ENCODE results near the gene CSF2. TPM values are rescaled to one million over a fixed set of nuclear protein-coding genes. Genes with fewer than 3 reads are reported as not detected.
A peak's percentile ranks its signal among the peaks of the same experiment; 100 is the strongest.

The CSF2 gene
- polyA plus RNA-seq, 1 of the 3 experiments (the other 2 are of a cell fraction): 0.97 TPM

DNA sequence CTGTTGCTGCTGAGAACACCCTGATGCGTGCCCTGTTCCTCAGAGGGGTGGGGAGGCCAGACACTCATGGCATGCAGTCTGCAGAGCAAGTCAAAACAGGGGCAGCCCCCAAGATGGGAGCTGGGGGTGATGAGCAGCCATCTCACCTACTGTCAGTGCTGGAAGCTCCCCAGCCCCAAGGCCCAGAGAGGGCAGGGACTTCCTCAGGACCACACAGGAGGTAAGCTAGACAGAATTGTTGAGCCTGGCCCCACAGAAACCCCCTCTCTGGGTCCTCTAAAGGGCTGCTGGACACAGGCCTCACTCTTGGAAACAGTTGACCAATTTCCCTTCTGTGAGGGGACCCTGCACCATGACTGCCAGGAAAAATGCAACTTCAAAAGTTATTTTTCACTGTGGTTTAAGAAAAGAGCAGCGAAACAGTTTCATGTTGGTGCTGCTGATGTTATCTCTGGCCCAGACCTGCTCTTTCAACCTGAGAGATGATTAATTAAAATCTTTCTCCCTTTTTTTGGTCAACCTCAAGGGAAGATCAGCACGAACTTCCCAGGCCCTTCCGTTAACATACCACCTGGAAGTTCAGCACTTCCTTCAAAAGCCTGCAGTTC, 9.6 kb downstream of the CSF2 start:
- no peaks in the 10 kb centered on the region for H3K79me2 ChIP-seq (ENCODE audit: insufficient read depth)
- H3K4me2 ChIP-seq: no peak overlapping the region
- no peak overlapping the region for H3K4me3 ChIP-seq (ENCODE audit: low read depth in 2 of 2, low read length in 1 of 2)
- no peaks in the 10 kb centered on the region for H4K20me1 ChIP-seq (ENCODE audit: insufficient read depth)
- CTCF ChIA-PET: interaction anchor here (1.0 kb wide), 2 partner anchors 19 to 107 kb away, joined by 3 read pairs; no protein-coding TSS in a partner anchor
- TF ChIP-seq, protein P1, sequence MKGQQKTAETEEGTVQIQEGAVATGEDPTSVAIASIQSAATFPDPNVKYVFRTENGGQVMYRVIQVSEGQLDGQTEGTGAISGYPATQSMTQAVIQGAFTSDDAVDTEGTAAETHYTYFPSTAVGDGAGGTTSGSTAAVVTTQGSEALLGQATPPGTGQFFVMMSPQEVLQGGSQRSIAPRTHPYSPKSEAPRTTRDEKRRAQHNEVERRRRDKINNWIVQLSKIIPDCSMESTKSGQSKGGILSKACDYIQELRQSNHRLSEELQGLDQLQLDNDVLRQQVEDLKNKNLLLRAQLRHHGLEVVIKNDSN (IDR thresholded peaks at IDR 0.05; ENCODE audit: borderline replicate concordance, low read depth): no peak
- WGBS (ENCODE audit: low lambda C conversion rate): 94% methylated on average over 4 of the region's 4 CpGs
- H3K9me2 ChIP-seq: no peaks in the 10 kb centered on the region
- POLR2A ChIA-PET: no interaction called here
- DNase-seq: no peak
- no peak overlapping the region for H3K27ac ChIP-seq (ENCODE audit: low read depth in 2 of 2, low read length in 1 of 2)
- peaks cover 14 to 17% of the 10 kb centered on the region in 2 experiments for H3K4me1 ChIP-seq (ENCODE audit: control insufficient read depth in 1 of 2, insufficient read depth in 2 of 2, low read depth in 1 of 2, low read length in 1 of 2)
- H2AFZ ChIP-seq (ENCODE audit: low read depth): no peak overlapping the region
- H3K36me3 ChIP-seq (replicated peaks in 1 of 2; ENCODE audit: control insufficient read depth in 1 of 2, insufficient read depth in 2 of 2, low read length in 1 of 2): no peaks in the 10 kb centered on the region
- H3F3A ChIP-seq (replicated peaks; ENCODE audit: insufficient read depth): peaks cover 5% of the 10 kb centered on the region
- no peak overlapping the region for H3K9ac ChIP-seq
- no peaks in the 10 kb centered on the region for H3K9me3 ChIP-seq
- no peaks in the 10 kb centered on the region for H3K27me3 ChIP-seq (ENCODE audit: insufficient read depth)

DNA sequence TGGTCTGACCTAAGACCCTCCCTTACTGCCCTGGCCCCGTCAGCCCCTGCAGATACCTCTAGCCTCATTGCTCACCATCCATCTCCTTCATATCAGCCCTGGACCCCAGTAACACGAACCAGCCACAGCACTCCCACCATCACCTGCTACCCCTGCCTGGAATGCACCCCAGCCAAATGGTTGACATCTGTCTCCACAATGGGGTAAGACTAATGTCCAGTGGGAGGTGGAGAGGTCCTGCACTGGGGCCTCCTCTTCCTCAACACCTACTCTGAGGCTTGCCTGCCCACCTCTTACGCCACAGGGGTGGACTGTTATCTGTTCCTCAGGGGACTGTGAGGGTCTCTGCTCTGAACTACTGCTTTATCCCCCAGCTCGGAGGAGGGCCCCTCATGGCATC, 12.1 kb downstream of the CSF2 start:
- H3K36me3 ChIP-seq (replicated peaks in 1 of 2; ENCODE audit: control insufficient read depth in 1 of 2, insufficient read depth in 2 of 2, low read length in 1 of 2): no peaks in the 10 kb centered on the region
- ChIA-PET POLR2A (no interaction called here), CTCF (interaction anchor here (1.3 to 2.1 kb wide), 4 partner anchors 21 to 26 kb away, joined by 4 to 11 read pairs (median 6); no protein-coding TSS in a partner anchor)
- 88% methylated on average over 4 of the region's 4 CpGs for WGBS (ENCODE audit: low lambda C conversion rate)
- no peak overlapping the region for H2AFZ ChIP-seq (ENCODE audit: low read depth)
- H3K4me3 ChIP-seq (ENCODE audit: low read depth in 2 of 2, low read length in 1 of 2): no peak overlapping the region
- no peaks in the 10 kb centered on the region for H3K27me3 ChIP-seq (ENCODE audit: insufficient read depth)
- no peak for TF ChIP-seq SIN3A (IDR thresholded peaks at IDR 0.05; ENCODE audit: borderline replicate concordance, low read depth, low read length)
- TF ChIP-seq, protein P1 (IDR thresholded peaks at IDR 0.05; ENCODE audit: borderline replicate concordance, low read depth): no peak
- no peak for TF ChIP-seq FOXJ3 (CRISPR knock-in tag; IDR thresholded peaks at IDR 0.05)
- TF ChIP-seq FOXM1 (IDR thresholded peaks at IDR 0.05; ENCODE audit: low read depth): no peak
- no peak for TF ChIP-seq EZH2phosphoT487 (IDR thresholded peaks at IDR 0.05; ENCODE audit: borderline replicate concordance, low read depth)
- TF ChIP-seq, protein P2, sequence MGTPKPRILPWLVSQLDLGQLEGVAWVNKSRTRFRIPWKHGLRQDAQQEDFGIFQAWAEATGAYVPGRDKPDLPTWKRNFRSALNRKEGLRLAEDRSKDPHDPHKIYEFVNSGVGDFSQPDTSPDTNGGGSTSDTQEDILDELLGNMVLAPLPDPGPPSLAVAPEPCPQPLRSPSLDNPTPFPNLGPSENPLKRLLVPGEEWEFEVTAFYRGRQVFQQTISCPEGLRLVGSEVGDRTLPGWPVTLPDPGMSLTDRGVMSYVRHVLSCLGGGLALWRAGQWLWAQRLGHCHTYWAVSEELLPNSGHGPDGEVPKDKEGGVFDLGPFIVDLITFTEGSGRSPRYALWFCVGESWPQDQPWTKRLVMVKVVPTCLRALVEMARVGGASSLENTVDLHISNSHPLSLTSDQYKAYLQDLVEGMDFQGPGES (IDR thresholded peaks at IDR 0.05; ENCODE audit: low read depth, low read length): no peak
- no peak for TF ChIP-seq ELF1 (IDR thresholded peaks at IDR 0.05)
- TF ChIP-seq NFIC (IDR thresholded peaks at IDR 0.05; ENCODE audit: borderline replicate concordance): no peak
- TF ChIP-seq RCOR1 (IDR thresholded peaks at IDR 0.05; ENCODE audit: low read length): no peak
- TF ChIP-seq YY1 (IDR thresholded peaks at IDR 0.05; ENCODE audit: low read depth): no peak
- no peak for TF ChIP-seq POLR2AphosphoS5 (IDR thresholded peaks at IDR 0.05; ENCODE audit: low read depth, low read length)
- no peak for TF ChIP-seq GABPA (IDR thresholded peaks at IDR 0.05; ENCODE audit: low read depth)
- TF ChIP-seq TAF1 (IDR thresholded peaks at IDR 0.05; ENCODE audit: borderline replicate concordance, low read depth, low read length): no peak
- H4K20me1 ChIP-seq (ENCODE audit: insufficient read depth): no peaks in the 10 kb centered on the region
- H3K27ac ChIP-seq (ENCODE audit: low read depth in 2 of 2, low read length in 1 of 2): peak overlapping the region; percentile 22 to 74
- peaks cover 17% of the 10 kb centered on the region in 2 experiments for H3K4me1 ChIP-seq (ENCODE audit: control insufficient read depth in 1 of 2, insufficient read depth in 2 of 2, low read depth in 1 of 2, low read length in 1 of 2)
- peak overlapping the region; percentile 30; the same call in 1 of the 2 replicates for H3K9ac ChIP-seq
- H3K4me2 ChIP-seq: peak overlapping the region; percentile 45; the same call in 1 of the 2 replicates
- no peaks in the 10 kb centered on the region for H3K79me2 ChIP-seq (ENCODE audit: insufficient read depth)
- H3K9me3 ChIP-seq: no peaks in the 10 kb centered on the region
- peaks cover 5% of the 10 kb centered on the region for H3F3A ChIP-seq (replicated peaks; ENCODE audit: insufficient read depth)
- DNase-seq: no peak
- no peaks in the 10 kb centered on the region for H3K9me2 ChIP-seq
